Kidney (tissue), 14 donors: ENCODE measurements around the gene NBDY. TPM values are rescaled to one million over a fixed set of nuclear protein-coding genes. Genes with fewer than 3 reads are reported as not detected.
A peak's percentile ranks its signal among the peaks of the same experiment; 100 is the strongest.

ENCODE experiments used
- DNase-seq, 5 donors: peaks; one replicate each; pipeline ENCODE4 v3.0.0-alpha.2; 2013 to 2020
- FAIRE-seq: peaks from 2 replicates; lab custom pipeline; 2012; peaks lifted over from hg19 to GRCh38; lab: Jason Lieb, UNC
- H3K27ac ChIP-seq, 2 donors: one replicate each; pipeline ENCODE4 v1.7.0; 2013; ENCODE audit warnings: low read depth in 2 of 2, low read length in 2 of 2, inconsistent platforms in 1 of 2
- H3K27me3 ChIP-seq: one replicate; pipeline ENCODE4 v1.7.1; 2013; ENCODE audit warnings: low read length, inconsistent platforms; ENCODE audit not compliant: control insufficient read depth, insufficient read depth
- H3K36me3 ChIP-seq, 3 donors: one replicate each; pipeline versions ENCODE4 v1.7.0 to v1.7.1; 2013; ENCODE audit warnings: low read length in 3 of 3, control low read depth in 1 of 3, inconsistent platforms in 1 of 3; ENCODE audit not compliant: insufficient read depth in 3 of 3, control insufficient read depth in 2 of 3
- H3K4me1 ChIP-seq, 3 donors: one replicate each; pipeline versions ENCODE4 v1.7.0 to v1.7.1; 2013; ENCODE audit warnings: low read length in 3 of 3, inconsistent platforms in 1 of 3, low read depth in 1 of 3; ENCODE audit not compliant: control insufficient read depth in 2 of 3, insufficient read depth in 2 of 3
- H3K4me3 ChIP-seq, 3 donors: one replicate each; pipeline versions ENCODE4 v1.7.0 to v1.8.1; 2013; ENCODE audit warnings: low read length in 3 of 3, control low read depth in 1 of 3, inconsistent platforms in 1 of 3
- H3K9ac ChIP-seq, 3 donors: one replicate each; pipeline versions ENCODE4 v1.7.0 to v1.7.1; 2013; ENCODE audit warnings: low read length in 3 of 3, control low read depth in 1 of 3, inconsistent platforms in 1 of 3
- H3K9me3 ChIP-seq, 3 donors: one replicate each; pipeline versions ENCODE4 v1.7.0 to v1.7.1; 2013; ENCODE audit warnings: low read length in 3 of 3, control low read depth in 1 of 3, inconsistent platforms in 1 of 3; ENCODE audit not compliant: control insufficient read depth in 2 of 3, insufficient read depth in 1 of 3
- CTCF ChIP-seq: IDR thresholded peaks from 3 replicates; pipeline ENCODE4 v1.5.1; 2012; ENCODE audit warnings: mild to moderate bottlenecking, moderate library complexity, borderline replicate concordance; ENCODE audit not compliant: insufficient read depth; ENCODE audit errors: extremely low read depth
- intact Hi-C: fragments of 100-400 bp; cut with DNase I; formaldehyde crosslinking; loops from one replicate; pipeline ENCODE4 v1.11.1; 2022
- polyA plus RNA-seq: library from polyadenylated mRNA; stranded (reverse); fragments of 350-450 nt; fragmentation: Illumina TruSeq; extraction: RNeasy Lipid Tissue Mini Kit (QIAGEN cat#74804); gene quantifications from one replicate; pipeline ENCODE4 v1.2.3, GENCODE V29; 2014; ENCODE audit warnings: low read depth, low replicate concordance; ENCODE audit not compliant: insufficient read depth
- total RNA-seq: library from RNA; stranded (reverse); fragmentation: NEBNext Ultra II Directional; extraction: Animal tissue kit (Norgen Biotek cat#: 25700); gene quantifications from one replicate; pipeline ENCODE4 v1.2.1, GENCODE V29; 2021
- donor health status: control.
- donor health status: control.
- donor health status: control.
- donor health status: control.
- donor health status: control.
- donor health status: DM: yes; HTN: yes; CAD: no.
- donor health status: Normal renal cell carcinoma (clear cell type).

The NBDY gene
- total and polyA plus RNA-seq, 2 donors from 2014 or later = 50.8 to 88.7 TPM

DNA sequence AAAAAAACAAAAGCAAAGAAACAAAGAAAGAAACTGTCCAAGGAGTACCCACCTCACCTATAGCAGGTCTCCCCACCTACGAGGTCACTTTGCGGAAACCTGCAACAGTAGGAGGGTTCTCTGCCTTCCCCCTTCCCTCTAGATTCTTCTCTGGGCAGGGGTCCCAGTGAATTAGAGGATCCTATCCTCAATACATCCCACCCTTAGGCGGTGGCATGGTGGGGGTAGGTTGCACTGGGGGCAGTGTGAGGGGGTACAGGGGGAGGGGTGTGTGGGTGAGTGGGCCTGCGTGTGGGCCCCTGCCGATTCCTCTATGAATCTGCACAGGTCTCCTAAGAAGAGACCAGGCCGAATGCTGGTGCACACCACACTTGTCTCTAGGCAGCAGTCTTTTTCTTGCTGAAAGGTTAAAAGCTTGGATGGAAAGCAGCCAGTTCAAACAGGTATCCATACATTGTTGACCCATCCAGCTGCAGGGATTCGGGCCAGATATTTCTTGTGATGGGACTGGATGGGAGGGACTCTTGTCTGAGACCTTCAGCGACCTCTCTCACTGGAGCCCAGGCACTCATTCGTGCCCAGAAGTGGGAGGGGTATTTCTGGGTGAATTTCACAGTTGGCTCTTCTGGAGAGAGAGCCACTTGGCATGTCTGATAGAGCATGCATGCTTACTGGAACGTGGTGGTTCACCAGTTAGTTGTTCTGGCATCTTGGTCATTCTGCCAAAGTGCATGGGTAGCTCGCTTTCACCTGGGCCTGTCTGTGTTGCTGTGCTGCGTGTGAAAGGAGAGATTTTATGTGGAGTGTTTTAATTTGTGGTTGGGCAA is 65.6 kb downstream of the NBDY start:
- FAIRE-seq = no peak
- H3K36me3 ChIP-seq = no peaks in the 10 kb centered on the region
- H3K9ac ChIP-seq = no peak overlapping the region
- no peak for TF ChIP-seq CTCF
- DNase-seq = peak in 1 of 5 donors; percentile 2
- no peak overlapping the region for H3K27ac ChIP-seq
- no peak overlapping the region for H3K4me3 ChIP-seq
- intact Hi-C loops = no loop called here
- H3K9me3 ChIP-seq = no peaks in the 10 kb centered on the region
- H3K4me1 ChIP-seq = no peaks in the 10 kb centered on the region
- H3K27me3 ChIP-seq = no peaks in the 10 kb centered on the region

DNA sequence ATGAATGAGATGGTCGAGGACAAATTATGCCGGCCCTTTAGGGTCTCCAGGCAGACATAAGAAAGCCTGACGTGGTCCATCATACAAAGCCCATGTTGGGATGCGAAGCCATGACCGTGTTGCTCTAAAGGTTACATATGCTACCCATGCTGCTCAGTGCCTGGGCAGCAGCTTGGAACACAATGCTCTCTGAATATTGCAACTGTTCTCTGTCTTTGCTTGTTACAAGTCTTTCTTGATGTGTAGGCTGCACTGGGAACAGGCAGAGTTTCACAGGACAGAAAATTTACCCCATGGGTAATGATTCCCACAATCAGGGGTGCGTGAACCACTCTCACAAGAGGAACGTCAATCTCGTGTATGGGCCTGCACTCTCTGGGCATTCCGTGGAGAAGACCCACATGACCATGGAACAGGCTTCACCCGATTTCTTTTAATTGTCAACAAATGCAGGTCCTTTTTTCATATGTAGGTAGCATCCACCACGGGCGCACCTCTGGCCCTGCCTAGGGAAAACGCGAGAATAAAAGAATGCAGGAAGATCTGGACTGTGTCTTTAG is 66.3 kb downstream of the NBDY start:
- DNase-seq (peak in 1 of 5 donors; percentile 1), FAIRE-seq (no peak)
- Histone ChIP-seq H3K27ac (no peak overlapping the region), H3K9me3 (no peaks in the 10 kb centered on the region), H3K27me3 (no peaks in the 10 kb centered on the region), H3K9ac (no peak overlapping the region), H3K4me1 (no peaks in the 10 kb centered on the region), H3K36me3 (no peaks in the 10 kb centered on the region), H3K4me3 (no peak overlapping the region)
- TF ChIP-seq CTCF = no peak
- intact Hi-C loops = no loop called here

DNA sequence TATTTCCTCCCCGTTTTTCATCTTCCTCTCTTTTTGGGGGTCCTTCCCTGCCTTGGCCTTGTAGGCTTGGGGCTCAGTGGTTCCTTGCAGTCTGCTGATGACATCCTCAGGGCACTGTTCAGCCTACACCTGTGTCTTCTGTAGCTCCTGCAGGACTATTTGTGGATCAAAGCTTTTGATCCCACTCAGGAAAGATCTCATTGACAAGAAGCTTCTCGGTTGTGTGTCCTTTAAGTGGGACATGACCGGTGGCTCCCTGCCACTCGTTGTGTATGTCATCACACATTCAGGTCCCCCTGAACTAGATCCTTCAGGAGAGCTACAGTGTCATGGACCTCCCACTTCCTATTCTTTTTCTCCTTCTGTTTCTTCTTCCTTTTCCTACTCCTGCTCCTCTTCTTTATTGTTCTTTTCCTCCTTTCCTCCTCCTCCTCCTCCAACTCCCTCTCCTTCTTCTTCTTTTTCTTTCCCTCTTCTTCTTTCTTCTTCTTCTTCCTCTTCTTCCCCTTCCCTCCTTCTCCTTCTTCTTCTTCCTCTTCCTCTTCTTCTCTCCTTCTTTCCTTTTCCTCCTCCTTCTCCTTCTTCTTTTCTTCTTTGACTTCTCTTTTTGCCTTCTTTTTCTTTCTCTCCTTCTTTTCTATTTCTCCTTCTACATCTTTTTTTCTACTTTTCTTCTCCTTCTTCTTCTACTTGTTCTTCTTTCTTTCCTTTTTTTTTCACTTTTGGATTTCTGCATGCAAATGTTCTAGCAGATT is 67.8 kb downstream of the NBDY start:
- Histone ChIP-seq H3K9me3 (no peaks in the 10 kb centered on the region), H3K9ac (no peak overlapping the region), H3K4me1 (no peaks in the 10 kb centered on the region), H3K36me3 (no peaks in the 10 kb centered on the region), H3K27me3 (no peaks in the 10 kb centered on the region), H3K4me3 (no peak overlapping the region), H3K27ac (no peak overlapping the region)
- intact Hi-C loops = no loop called here
- no peak for TF ChIP-seq CTCF
- FAIRE-seq (no peak), DNase-seq (no peak)
